Measurements from ENCODE around the gene TNNI3. TPM values are rescaled to one million over a fixed set of nuclear protein-coding genes. Genes with fewer than 3 reads are reported as not detected.

Gene TNNI3
- total and polyA plus RNA-seq, 9 of the 15 experiments (the other 6 are each of a cell fraction or from before 2014, with no cell fraction given) = 4.7 to 158 (median 42.0) TPM

DNA sequence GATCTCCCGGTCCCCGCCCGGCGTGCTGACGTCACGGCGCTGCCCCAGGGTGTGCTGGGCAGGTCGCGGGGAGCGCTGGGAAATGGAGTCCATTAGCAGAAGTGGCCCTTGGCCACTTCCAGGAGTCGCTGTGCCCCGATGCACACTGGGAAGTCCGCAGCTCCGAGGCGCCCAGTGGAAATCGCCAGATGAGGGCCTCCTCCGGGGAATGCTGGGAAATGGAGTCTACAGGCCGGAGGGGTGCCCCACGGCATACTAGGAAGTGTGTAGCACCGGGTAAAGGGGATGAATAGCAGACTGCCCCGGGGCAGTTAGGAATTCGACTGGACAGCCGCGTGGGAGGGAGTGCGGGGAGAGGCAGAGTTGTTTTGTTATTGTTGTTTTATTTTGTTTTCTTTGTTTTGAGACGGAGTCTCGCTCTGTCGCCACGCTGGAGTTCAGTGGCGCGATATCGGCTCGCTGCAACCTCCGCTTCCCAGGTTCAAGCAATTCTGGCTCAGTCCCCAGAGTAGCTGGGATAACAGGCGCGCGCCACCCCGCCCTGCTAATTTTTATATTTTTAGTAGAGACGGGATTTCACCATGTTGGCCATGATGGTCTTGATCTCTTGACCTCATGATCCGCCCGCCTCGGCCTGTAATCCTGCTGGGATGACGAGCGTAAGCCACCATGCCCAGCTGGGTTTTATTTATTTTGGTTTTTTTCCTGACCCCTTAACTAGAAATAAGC lies 39.7 kb downstream of the TNNI3 start (continued):
- peak; percentile 94 for TF ChIP-seq ELF1 (tag; IDR thresholded peaks at IDR 0.05)
- peak; percentile 85 for TF ChIP-seq MBD2 (IDR thresholded peaks at IDR 0.05; ENCODE audit: borderline replicate concordance, low read depth)
- TF ChIP-seq, protein P1, sequence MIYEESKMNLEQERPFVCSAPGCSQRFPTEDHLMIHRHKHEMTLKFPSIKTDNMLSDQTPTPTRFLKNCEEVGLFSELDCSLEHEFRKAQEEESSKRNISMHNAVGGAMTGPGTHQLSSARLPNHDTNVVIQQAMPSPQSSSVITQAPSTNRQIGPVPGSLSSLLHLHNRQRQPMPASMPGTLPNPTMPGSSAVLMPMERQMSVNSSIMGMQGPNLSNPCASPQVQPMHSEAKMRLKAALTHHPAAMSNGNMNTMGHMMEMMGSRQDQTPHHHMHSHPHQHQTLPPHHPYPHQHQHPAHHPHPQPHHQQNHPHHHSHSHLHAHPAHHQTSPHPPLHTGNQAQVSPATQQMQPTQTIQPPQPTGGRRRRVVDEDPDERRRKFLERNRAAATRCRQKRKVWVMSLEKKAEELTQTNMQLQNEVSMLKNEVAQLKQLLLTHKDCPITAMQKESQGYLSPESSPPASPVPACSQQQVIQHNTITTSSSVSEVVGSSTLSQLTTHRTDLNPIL (CRISPR knock-in tag; IDR thresholded peaks at IDR 0.05) = no peak
- TF ChIP-seq ILF3 (IDR thresholded peaks at IDR 0.05; ENCODE audit: borderline replicate concordance) = no peak
- TF ChIP-seq, protein P2, sequence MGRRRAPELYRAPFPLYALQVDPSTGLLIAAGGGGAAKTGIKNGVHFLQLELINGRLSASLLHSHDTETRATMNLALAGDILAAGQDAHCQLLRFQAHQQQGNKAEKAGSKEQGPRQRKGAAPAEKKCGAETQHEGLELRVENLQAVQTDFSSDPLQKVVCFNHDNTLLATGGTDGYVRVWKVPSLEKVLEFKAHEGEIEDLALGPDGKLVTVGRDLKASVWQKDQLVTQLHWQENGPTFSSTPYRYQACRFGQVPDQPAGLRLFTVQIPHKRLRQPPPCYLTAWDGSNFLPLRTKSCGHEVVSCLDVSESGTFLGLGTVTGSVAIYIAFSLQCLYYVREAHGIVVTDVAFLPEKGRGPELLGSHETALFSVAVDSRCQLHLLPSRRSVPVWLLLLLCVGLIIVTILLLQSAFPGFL (CRISPR knock-in tag; IDR thresholded peaks at IDR 0.05) = no peak
- TF ChIP-seq POU5F1 (IDR thresholded peaks at IDR 0.05; ENCODE audit: borderline replicate concordance, low read depth, low read length, partially characterized antibody) = peak; percentile 73
- TF ChIP-seq, protein P3, sequence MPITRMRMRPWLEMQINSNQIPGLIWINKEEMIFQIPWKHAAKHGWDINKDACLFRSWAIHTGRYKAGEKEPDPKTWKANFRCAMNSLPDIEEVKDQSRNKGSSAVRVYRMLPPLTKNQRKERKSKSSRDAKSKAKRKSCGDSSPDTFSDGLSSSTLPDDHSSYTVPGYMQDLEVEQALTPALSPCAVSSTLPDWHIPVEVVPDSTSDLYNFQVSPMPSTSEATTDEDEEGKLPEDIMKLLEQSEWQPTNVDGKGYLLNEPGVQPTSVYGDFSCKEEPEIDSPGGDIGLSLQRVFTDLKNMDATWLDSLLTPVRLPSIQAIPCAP (CRISPR knock-in tag; IDR thresholded peaks at IDR 0.05; ENCODE audit: borderline replicate concordance) = no peak
- TF ChIP-seq DMBX1 (CRISPR knock-in tag; IDR thresholded peaks at IDR 0.05; ENCODE audit: borderline replicate concordance) = no peak; the same call in 1 of the 2 replicates
- TF ChIP-seq, protein P4, sequence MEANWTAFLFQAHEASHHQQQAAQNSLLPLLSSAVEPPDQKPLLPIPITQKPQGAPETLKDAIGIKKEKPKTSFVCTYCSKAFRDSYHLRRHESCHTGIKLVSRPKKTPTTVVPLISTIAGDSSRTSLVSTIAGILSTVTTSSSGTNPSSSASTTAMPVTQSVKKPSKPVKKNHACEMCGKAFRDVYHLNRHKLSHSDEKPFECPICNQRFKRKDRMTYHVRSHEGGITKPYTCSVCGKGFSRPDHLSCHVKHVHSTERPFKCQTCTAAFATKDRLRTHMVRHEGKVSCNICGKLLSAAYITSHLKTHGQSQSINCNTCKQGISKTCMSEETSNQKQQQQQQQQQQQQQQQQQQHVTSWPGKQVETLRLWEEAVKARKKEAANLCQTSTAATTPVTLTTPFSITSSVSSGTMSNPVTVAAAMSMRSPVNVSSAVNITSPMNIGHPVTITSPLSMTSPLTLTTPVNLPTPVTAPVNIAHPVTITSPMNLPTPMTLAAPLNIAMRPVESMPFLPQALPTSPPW (CRISPR knock-in tag; IDR thresholded peaks at IDR 0.05) = peak; percentile 96
- TF ChIP-seq, protein P5, sequence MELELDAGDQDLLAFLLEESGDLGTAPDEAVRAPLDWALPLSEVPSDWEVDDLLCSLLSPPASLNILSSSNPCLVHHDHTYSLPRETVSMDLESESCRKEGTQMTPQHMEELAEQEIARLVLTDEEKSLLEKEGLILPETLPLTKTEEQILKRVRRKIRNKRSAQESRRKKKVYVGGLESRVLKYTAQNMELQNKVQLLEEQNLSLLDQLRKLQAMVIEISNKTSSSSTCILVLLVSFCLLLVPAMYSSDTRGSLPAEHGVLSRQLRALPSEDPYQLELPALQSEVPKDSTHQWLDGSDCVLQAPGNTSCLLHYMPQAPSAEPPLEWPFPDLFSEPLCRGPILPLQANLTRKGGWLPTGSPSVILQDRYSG (tag; conservative IDR thresholded peaks at IDR 0.05; ENCODE audit: low read depth) = no peak
- TF ChIP-seq SMARCC2 (IDR thresholded peaks at IDR 0.05; ENCODE audit: low read depth) = 0 out of 2 replicates have a peak, but pooled peaks have one; percentile 49
- peak; percentile 56; the same call in 1 of the 2 replicates for TF ChIP-seq HDGF (IDR thresholded peaks at IDR 0.05)
- TF ChIP-seq ZSCAN32 (CRISPR knock-in tag; IDR thresholded peaks at IDR 0.05) = no peak
- peak; percentile 61; the same call in 1 of the 2 replicates for TF ChIP-seq CHD2 (IDR thresholded peaks at IDR 0.05; ENCODE audit: low read depth, low read length)
- TF ChIP-seq ELF2 (CRISPR knock-in tag; IDR thresholded peaks at IDR 0.05) = peak; percentile 78; the same call in 1 of the 2 replicates
- no peak for TF ChIP-seq KHSRP (IDR thresholded peaks at IDR 0.05)
- peak; percentile 65; the same call in 1 of the 2 replicates for TF ChIP-seq SPI1 (IDR thresholded peaks at IDR 0.05; ENCODE audit: borderline replicate concordance, low read depth, low read length)
- TF ChIP-seq ZNF57 (CRISPR knock-in tag; IDR thresholded peaks at IDR 0.05) = no peak
- TF ChIP-seq, protein P6, sequence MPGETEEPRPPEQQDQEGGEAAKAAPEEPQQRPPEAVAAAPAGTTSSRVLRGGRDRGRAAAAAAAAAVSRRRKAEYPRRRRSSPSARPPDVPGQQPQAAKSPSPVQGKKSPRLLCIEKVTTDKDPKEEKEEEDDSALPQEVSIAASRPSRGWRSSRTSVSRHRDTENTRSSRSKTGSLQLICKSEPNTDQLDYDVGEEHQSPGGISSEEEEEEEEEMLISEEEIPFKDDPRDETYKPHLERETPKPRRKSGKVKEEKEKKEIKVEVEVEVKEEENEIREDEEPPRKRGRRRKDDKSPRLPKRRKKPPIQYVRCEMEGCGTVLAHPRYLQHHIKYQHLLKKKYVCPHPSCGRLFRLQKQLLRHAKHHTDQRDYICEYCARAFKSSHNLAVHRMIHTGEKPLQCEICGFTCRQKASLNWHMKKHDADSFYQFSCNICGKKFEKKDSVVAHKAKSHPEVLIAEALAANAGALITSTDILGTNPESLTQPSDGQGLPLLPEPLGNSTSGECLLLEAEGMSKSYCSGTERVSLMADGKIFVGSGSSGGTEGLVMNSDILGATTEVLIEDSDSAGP (CRISPR knock-in tag; IDR thresholded peaks at IDR 0.05) = no peak
- no peak for TF ChIP-seq CC2D1A (IDR thresholded peaks at IDR 0.05)
